Kasumi-1 (cell line): Measurements from ENCODE around the gene RAVER2.
A peak's percentile ranks its signal among the peaks of the same experiment; 100 is the strongest.

Source experiments
- DNase-seq, 2 experiments: peaks; one replicate each; lab custom pipeline; 2025; lab: John Stamatoyannopoulos, UW

Gene RAVER2

DNA sequence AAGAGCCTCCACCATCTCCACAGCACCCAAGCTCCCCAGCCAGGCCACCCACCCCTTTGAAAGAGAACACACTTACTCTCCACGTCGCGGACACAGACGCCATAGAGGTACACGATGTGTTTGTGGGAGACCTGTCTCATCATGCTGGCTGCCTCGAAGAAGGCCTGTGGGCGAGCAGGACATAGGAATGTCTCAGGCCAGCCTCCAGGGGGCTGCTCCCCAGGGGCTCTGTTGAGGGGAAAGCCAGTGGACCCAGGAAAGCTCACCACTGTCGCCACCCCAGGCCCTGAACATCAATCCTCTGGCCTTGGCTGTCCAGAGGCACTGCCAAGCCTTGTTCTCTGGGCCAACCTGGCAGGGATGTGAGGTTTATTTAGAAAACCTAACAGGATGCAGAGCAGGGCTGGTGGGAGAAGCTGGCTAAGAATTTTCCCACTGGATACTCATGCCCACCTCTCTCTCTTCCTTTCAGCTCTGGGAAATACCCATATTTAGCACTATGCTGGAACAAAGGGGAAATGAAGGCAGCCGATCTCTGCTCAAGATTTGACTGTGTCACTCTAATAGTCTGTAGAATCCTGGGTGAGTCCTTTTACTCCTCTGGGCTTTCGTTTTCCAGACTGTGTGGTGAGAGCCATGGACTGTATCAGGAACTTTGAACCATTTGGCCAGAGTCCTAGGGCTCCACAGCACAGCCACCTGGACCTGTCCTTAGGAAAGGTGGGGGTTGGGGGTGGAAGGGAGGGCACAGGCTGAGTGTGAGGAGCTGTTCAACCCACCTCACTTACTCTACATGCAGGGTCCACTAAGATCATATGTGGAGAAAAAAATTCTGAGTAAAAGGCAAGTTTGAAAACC lies 101.9 kb downstream of the RAVER2 start:
- no peak for DNase-seq

DNA sequence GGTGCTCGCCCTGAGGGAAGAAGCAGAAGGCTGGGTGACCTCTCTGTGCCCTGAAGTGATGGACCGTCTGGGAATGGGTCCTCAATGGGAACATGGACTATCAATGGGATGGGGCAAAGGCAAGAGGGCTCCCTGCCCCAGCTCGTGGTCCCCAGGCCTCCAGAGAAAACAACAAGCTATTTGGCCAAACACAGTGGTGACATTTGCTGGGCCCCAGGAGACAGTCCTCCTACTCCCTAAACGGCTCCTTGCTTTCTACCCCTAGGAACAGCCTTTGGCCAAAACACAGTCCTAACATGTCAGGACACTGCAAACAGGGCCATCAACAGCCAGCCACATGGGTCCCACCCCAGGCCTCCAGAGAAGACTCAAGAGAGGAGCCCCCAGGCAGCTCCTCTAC lies 102.8 kb downstream of the RAVER2 start:
- DNase-seq = no peak

DNA sequence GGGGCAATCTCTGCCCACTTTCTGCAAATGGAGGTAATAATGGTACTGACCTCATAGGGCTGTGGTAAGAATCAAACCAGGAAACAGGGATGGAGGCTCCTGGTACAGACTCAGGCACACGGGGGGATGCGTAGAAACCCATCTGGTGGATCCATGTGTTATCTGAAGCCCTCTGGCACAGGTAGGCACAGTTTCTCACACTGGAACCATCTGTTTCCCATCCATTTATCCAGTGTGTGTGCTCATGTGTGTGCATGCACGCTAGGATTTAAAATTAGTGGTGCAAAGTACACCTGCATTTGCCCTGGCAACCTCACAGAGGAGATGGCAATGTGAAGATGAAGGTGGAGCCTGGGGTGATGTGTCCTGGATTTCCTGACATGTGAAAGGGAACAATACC lies 103.3 kb downstream of the RAVER2 start:
- no peak for DNase-seq

DNA sequence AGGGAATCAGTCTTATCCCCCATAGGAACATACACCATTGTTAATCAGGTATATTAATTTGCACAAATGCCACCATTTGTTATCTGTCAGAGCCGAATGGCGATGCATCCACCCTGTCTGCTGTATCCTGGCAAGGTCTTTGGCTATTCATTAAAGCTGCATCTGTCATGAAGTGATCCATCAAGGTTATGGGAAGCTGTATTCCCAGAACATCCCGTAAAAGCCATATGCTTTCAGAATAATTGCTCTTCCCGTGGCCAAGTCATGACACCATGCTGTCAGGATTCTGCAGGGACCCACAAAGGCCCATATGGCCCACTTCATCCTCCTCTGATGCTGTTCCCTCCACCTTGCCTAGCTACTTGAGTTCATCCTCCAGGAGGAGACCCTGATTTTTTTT lies 103.9 kb downstream of the RAVER2 start:
- no peak for DNase-seq

DNA sequence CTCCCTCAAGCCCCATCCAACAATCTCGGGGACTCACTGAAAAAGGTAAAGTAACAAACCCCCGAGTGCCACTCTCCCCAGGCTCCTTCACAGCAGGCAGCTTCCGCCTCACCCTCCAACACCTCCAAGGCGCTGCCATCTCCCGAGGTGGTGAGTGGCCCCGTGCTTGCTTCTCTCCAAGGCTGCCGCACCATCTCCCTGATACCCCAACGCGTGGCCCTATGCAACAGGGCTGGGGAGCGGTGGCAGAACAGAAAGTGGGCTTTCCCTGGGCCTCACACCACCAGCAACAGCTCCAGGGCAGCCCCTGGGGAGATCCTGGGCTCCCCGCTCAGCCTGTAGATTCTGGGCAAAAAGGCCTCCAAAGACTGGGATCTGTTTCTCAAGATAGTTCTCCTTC lies 105.1 kb downstream of the RAVER2 start:
- DNase-seq = no peak

DNA sequence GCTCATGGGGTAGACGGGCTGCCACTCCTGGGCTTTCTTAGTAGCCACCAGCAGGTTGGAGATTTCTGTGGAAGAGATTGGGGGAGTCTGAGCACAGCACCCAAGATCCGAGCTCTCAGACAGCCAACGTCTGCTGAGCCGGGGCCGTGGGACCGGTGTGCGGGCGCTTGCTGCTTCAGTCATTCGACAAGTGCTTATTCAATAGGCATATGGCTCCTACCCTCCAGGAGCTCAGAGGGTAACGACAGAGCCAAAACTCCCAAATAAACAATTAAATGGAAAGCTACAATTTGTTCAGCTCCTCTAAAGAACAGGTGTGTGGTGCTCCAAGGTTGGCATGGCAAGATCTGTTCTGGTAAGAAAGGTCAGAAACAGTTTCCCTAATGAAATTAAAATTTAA lies 106.0 kb downstream of the RAVER2 start:
- DNase-seq = no peak

DNA sequence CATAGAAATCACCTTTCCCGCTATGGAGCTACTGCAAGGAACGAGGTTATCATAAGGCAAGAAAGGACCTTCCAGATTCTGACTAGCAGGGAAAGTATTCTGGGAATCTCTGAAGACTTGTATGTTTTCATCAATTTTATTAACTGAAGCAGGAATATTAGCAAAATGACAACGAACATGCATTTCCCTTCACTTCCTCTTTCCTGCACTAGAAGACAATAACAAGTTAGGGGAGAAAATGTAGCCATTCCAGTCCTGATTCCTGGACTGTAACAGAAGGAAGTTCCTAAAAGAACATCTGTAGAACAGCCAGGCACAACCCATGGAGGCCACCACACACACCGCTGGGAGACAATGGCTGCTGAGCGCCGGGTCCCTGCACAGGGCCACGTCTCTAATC lies 106.8 kb downstream of the RAVER2 start:
- DNase-seq = peak; percentile 4 to 21

DNA sequence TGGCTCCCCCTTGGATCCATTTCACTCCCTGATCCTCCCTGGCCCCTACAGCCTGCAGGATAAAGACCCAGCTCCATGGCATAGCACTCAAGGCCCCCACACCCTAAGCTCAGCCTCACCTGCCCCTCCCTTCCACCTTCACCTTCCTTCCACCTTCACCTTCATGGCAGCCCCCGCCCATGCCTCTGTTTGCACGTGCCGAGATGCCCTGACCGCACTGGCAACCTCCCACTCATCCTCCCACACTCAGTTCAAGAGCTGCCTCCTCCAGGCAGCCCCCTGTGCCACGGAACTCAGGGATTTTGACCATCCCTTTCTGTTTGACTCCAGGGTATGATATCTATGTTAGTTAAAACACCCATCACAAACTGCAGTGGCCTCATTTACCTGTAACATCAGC lies 109.8 kb downstream of the RAVER2 start:
- DNase-seq = no peak

DNA sequence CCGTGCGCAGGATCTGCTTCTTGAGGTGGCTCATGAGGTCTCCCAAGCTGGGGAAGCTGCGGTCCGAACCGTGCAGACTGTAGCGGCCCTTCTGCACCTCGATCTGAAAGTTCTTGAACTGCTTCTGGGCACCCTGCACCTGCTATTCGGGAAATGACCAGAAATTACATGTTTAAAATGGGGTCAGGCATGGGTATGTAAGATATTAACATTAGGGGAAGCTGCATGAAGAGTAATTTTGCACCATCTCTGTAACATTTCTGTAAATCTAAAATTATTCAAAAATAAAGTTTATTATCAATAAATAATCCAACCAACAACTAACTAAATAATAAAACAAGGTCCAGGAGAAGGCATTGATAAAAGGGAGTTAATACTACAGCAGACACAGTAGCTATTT lies 110.7 kb downstream of the RAVER2 start:
- DNase-seq = no peak

DNA sequence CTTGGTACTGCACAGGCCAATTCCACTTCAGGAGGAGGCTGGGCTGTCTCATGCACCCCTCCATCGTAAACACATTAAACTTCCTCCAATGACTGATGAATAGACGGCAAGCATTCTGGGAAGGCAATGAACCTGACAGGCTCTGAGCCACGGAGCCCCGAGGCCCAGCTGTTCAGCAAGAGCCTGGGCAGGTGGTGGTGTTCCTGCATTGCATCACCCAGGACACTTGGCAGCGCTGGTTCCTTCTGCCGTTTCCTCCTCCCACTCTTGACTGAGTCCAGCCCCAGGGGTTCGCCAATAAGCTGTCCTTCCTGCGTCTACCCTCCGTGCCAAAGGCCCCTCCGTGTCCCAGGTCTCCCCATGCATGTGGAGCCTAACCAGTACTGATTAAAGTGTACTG lies 111.7 kb downstream of the RAVER2 start:
- no peak for DNase-seq

DNA sequence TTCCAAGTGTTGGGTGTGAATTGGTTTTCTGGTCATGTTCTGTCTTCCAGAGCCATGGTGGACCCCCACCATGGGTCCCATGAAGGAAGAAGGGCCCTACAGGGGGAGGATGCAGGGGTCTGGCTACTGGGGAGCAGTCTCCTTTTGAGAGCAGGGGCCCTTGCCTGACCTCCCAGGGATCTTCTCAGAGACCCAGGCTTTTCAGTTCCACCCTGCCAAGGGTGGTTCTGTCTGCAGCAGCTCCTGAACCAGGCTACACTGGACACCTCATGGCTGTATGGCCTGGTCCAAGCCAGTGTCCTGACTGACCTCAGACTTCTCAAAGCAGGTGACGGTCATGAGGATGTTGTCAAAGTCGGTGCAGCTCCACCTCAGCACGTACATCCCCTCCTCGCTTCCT lies 112.5 kb downstream of the RAVER2 start:
- no peak for DNase-seq

DNA sequence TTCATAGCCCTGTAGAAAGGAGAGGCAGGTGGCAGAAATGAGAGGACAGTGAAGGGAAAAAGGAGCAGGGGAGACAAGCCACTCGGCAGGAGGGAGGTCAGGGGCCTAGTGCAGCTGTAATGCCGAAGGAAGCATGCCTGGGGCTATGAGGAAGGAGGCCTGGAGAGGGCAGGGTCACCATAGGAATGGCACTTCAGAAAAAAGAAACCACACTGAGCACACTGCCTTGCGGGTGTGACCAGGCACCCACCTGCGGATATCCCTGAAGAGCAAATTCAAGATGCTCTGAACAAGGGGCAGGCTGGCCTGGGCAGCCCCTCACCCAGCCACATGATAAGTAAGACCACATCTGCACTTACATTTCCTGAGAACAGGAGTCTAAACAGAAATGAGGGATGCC lies 116.7 kb downstream of the RAVER2 start:
- DNase-seq = no peak

DNA sequence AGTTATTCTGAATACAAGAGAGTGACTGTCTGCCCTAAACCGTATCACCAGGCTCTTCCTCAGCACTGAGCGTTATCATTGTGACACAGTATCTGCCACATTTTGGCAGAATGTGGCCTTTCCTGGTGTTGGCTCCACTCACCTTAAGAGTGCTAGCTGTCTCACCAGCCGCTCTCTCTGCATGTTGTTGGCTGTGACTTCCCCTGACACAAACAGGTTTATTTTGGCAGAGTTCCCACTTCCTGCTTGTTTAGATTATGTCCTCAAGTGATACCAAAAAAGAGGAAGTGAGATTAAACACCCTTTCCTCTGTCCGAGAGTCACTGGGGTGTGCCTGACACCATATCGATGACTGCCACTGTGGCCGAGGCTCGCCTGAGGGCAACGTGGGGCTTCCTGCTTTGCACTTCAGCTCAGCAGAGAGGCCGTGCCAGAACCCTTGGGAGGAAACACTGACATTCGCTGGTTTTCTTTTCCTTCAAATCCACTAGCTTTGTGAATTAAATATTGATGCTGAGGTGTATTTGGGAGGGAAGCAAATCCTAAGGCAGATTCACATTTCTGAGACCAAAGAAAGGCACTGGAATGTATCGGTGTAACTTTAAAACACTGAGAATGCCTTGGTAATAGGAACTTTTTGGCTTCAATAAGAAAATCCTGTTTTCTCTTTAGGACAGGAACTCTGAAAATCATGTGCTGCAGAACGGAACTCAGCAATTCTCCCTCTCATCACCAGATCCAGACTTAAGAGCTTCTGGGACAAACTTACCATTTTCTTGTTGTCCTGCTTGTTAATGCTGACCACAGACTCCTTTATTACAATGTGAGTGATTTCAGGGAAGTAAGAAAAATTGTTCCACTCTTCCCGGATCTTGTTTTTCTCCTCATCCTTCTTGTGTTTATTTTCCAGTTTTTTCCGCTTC lies 119.4 kb downstream of the RAVER2 start:
- DNase-seq = peak; percentile 79 to 85

DNA sequence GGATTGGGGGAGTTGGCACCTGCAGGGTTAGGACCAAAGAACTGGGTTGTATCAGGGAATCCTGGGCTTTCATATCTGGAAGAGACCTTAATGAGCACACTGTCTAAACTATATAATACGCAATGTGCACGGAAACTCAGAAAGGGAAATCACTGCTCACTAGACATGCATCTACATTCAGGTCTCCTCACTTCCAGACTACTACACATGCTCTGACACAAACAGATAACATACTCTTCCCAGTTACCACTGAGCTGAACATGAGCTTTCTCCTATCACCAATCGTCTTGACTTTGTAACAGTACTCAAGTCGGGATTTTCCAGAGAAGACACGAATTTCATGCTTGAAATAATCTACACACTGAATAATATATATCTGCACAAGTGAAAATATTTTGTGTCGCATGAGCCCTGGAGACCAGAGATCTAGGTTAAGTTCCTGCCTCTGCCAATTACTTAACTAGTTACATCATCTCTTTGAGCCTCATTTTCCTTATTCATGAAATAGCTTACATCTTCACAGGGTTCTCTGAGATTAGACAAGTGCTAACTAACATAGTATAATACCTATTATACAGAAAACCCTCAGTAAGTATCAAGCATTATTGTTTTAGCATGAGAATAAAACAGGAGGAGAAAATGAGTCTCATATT lies 120.4 kb downstream of the RAVER2 start:
- no peak for DNase-seq

DNA sequence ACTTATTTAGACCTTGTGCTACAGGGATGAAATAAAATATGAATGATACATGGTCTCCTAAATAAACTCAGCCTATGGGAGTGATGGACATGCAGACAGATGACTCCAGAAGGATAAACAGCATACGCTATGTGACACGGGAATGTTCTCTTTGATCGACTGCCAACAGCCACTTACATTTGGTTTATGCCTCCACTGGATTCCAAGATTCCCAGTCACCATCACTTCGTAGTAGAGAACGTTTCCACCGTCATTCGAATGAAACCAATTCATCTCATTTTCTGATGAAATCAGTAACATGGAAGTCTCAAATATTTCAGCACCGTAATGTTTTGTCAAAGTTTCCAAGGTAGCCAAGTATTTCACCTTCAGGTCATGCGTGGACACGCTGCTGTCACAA lies 121.8 kb downstream of the RAVER2 start:
- DNase-seq = no peak

DNA sequence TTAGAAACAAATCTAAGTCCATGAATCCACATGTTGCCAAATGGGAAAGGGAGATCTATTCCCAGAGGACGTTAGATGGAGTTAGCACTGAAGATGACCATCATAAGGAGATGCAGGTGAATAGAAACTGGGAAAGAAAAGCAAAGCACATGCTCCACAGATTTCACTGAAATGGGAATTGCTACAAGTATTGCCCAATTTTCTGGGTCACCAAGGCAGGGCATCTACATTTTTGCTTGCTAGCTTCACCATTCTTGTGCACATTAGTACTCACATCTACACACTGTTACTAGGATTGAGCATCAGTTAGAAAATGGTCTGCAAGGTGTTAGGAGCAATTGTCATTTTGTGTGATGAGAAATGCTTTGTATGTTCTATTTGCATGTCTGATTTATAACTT lies 122.4 kb downstream of the RAVER2 start:
- DNase-seq = no peak

DNA sequence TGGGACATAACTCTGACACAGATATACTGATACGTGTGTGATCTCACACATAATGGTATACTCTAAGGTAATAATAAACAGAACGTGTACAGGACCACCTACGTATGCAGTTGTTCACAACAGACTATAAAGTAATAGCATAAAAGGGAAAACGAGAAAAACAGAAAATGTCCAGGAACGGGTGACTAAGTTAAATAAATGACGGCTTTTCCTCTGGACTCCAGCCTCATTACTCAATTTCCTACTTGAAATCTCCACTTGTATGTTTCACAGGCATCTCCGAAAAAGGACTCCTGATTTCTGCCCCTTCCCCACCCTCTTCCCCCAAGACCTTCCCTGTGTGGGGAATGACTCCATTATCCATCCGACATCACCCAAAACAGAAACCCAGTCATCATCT lies 126.4 kb downstream of the RAVER2 start:
- no peak for DNase-seq

DNA sequence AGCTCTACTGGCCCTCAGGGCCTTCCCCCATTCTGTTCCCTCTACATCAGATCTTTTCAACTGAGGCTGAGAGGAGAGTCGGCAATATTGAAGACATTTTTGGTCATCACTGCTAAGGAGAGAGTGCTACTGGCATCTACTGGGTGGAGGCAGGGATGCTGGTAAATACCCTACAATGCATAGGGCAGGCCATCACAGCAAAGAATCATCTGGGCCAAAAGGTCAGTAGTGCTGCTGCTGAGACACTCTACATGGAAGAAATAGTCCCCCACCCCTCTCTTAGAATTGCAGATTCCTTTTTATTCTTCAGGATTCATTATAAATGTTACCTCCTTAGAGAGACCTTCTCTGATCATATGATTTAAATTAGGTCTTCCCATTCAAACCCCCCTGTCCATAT lies 127.2 kb downstream of the RAVER2 start:
- DNase-seq = no peak

DNA sequence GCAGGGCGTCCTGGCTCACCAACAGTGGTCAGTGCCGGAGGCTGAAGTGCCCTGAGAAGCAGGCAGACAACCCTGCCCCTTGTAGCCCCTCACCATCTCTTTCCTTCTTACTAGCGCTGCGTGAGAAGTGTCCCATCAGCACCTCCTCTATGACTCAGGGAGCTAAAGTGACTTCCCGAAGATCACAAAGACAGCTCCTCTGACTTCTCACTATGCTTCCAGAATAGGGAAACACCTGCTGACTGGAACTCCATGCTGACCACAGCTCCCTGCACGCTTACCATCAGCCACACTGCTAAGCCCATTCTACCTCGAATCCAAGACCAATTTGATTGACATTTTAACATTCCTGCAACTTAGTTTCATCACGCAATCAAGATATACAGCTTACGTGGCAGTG lies 128.7 kb downstream of the RAVER2 start:
- no peak for DNase-seq

DNA sequence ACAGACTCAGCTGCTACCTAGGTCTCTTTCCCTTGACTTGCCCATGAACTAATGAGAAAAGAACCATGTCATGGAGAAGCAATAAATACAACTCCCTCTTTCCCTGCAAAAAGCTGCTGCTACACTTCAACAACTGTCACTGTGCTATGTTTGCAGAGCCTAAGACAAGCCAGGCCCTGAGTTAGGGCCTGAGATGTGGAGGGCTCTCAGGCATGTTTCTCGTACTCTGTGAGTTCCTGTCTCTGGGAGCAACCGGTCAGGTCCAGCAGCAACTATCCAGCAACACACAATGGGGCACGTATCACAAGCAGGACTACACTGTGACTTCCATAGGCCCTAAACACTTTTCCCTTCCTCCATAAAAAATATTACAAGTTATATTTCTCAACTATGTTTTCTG lies 129.8 kb downstream of the RAVER2 start:
- no peak for DNase-seq

DNA sequence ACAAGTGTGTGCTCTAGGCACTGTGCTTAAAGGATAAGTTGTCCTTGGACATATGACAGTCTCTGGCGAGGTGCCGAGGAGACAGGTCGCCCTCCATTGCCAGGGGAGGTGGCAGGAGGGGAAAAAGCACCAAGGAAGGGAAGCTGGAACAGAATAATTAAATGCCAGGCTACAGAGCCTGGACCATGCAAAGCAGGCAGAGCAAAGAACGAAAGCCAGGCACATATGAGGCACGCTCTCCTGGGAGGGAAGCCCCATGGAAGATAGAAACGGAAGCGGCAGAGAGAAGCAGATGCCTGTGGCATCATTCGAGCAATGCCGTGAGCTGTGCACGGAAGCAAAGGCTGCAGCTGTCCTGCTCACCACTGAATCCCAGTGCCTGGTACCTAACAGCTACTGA lies 130.2 kb downstream of the RAVER2 start:
- DNase-seq = no peak

DNA sequence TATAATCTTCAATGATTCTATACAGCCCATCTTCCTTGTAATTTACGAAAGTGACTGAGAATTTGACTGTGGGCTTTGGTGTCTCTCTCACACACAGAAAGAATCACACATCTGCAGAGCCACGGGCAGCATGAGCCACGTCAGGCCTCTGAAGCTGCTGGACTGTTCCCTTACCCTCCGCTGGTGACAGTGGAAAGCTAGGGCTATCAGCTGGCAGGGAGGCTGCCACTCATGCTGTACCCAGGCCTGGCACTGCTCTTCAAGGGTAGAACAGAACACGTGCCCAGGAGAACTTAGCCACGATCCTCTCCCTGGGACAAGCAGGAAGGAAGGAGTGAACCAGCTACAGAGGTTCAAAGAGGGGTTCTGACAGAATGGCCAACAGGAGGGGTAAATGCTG lies 130.7 kb downstream of the RAVER2 start:
- no peak for DNase-seq

DNA sequence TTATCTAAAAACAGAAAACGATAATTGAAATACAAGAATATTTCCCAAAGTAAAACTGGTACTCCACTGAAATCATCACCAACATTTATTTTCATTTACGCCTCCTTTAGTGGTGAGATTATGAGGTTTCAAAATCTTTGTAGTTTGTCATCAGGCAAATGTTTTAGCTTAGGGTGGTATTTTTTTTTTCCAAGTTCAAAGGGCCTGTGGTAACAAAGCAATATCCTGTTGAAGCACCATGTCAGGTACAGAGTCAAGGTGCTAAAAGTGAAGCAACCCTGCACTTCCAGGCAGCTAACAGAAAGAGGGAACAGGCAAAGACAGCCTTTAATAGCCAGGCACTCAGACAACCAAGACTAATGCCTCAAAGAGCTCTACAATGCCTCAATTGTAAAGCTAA lies 132.3 kb downstream of the RAVER2 start:
- no peak for DNase-seq
